HepG2 (cell line): ENCODE results near the gene SLC22A23. TPM values are rescaled to one million over a fixed set of nuclear protein-coding genes. Genes with fewer than 3 reads are reported as not detected.
A peak's percentile ranks its signal among the peaks of the same experiment; 100 is the strongest.

ENCODE experiments used
- FIP1L1 ChIP-seq: fragments of 200-400 bp; formaldehyde crosslinking; IDR thresholded peaks from 2 replicates; pipeline ENCODE4 v1.6.1; 2018; ENCODE audit warnings: low read depth, mild to moderate bottlenecking, low read length, moderate library complexity, borderline replicate concordance; ENCODE audit not compliant: insufficient read depth
- HNF4A ChIP-seq: sonication (generic); formaldehyde crosslinking; IDR thresholded peaks from 2 replicates; pipeline ENCODE4 v1.4.0; 2020; ENCODE audit warnings: missing genetic modification reagents
- MAFG ChIP-seq: sonication (generic); formaldehyde crosslinking; IDR thresholded peaks from 2 replicates; pipeline ENCODE4 v1.5.1; 2020; ENCODE audit warnings: mild to moderate bottlenecking, missing genetic modification reagents
- PAF1 ChIP-seq: IDR thresholded peaks from 2 replicates; pipeline ENCODE4 v1.6.1; 2016; ENCODE audit warnings: missing genetic modification reagents, missing compliant biosample characterization
- SMAD9 ChIP-seq: sonication (generic); formaldehyde crosslinking; IDR thresholded peaks from 2 replicates; pipeline ENCODE4 v1.5.1; 2020; ENCODE audit warnings: mild to moderate bottlenecking, missing genetic modification reagents
- TBL1XR1 ChIP-seq: fragments of 150-350 bp; IDR thresholded peaks from 2 replicates; pipeline ENCODE4 v1.6.1; 2014; ENCODE audit warnings: borderline replicate concordance, low read length; ENCODE audit not compliant: partially characterized antibody
- TCF12 ChIP-seq, 2 experiments: fragments of 450-650 bp in 1 of 2; sonication (generic) in 1 of 2; formaldehyde crosslinking in 1 of 2; IDR thresholded peaks; 2 replicates each; pipeline versions ENCODE4 v1.6.1 to v1.8.0; 2017 to 2022; ENCODE audit warnings: antibody characterized with exemption in 1 of 2, mild to moderate bottlenecking in 1 of 2, missing genetic modification reagents in 1 of 2, moderate library complexity in 1 of 2
- XRCC5 ChIP-seq: fragments of 200-400 bp; formaldehyde crosslinking; optimal IDR thresholded peaks from 2 replicates; pipeline ENCODE3; 2017; ENCODE audit warnings: mild to moderate bottlenecking, low read length
- ZBTB3 ChIP-seq: sonication (generic); formaldehyde crosslinking; IDR thresholded peaks from 2 replicates; pipeline ENCODE4 v1.4.0; 2020; ENCODE audit warnings: low read depth, mild to moderate bottlenecking, moderate library complexity, missing genetic modification reagents, borderline replicate concordance
- ZBTB7B ChIP-seq: sonication (generic); formaldehyde crosslinking; IDR thresholded peaks from 2 replicates; pipeline ENCODE4 v1.4.0; 2020; ENCODE audit warnings: missing genetic modification reagents
- ZNF24 ChIP-seq: fragments of 450-650 bp; IDR thresholded peaks from 2 replicates; pipeline ENCODE4 v1.6.1; 2017; ENCODE audit warnings: antibody characterized with exemption, mild to moderate bottlenecking
- ZNF354B ChIP-seq: sonication (generic); formaldehyde crosslinking; IDR thresholded peaks from 2 replicates; pipeline ENCODE4 v1.8.0; 2022; ENCODE audit warnings: mild to moderate bottlenecking, missing genetic modification reagents
- polyA plus RNA-seq, 8 experiments: library from polyadenylated mRNA; depleted of rRNA in 3 of 8; stranded (reverse) in 7 of 8; unstranded in 1 of 8; fragments of >200 nt; fragmentation: Illumina TruSeq in 4 of 8; extraction: Trizol in 4 of 8; gene quantifications; 2 replicates each; pipeline versions ENCODE4 v1.2.1 to v1.2.3, GENCODE V29; 2011 to 2016; ENCODE audit warnings: low read depth in 4 of 8, missing spikeins in 1 of 8, mixed read lengths in 1 of 8; ENCODE audit not compliant: insufficient read depth in 1 of 8
- total RNA-seq, 5 experiments: library from RNA; depleted of rRNA; stranded (reverse); fragments of >200 nt; fragmentation: Illumina TruSeq; extraction: Trizol; gene quantifications; 2 replicates each; pipeline ENCODE4 v1.2.3, GENCODE V29; 2016; ENCODE audit warnings: low read depth in 1 of 5
- TF ChIP-seq, protein P1 (sequence below): IDR thresholded peaks from 2 replicates; pipeline ENCODE4 v1.6.1; 2016
- TF ChIP-seq, protein P2 (sequence below): sonication (generic); formaldehyde crosslinking; IDR thresholded peaks from 2 replicates; pipeline ENCODE4 v1.5.0; 2020; ENCODE audit warnings: mild to moderate bottlenecking, missing genetic modification reagents
- TF ChIP-seq, protein P3 (sequence below): sonication (generic); formaldehyde crosslinking; IDR thresholded peaks from 2 replicates; pipeline ENCODE4 v1.8.0; 2022; ENCODE audit warnings: missing genetic modification reagents, mild to moderate bottlenecking, borderline replicate concordance
- TF ChIP-seq, protein P4 (sequence below): sonication (generic); formaldehyde crosslinking; conservative IDR thresholded peaks from 2 replicates; pipeline ENCODE4 v1.4.0; 2020; ENCODE audit warnings: missing genetic modification reagents
- TF ChIP-seq, protein P5 (sequence below): sonication (generic); formaldehyde crosslinking; IDR thresholded peaks from 2 replicates; pipeline ENCODE4 v1.4.0; 2020; ENCODE audit warnings: missing genetic modification reagents, borderline replicate concordance
- TF ChIP-seq, protein P6 (sequence below): sonication (generic); formaldehyde crosslinking; IDR thresholded peaks from 2 replicates; pipeline ENCODE4 v1.5.0; 2020; ENCODE audit warnings: mild to moderate bottlenecking, low read depth, missing genetic modification reagents, borderline replicate concordance
- TF ChIP-seq, protein P7 (sequence below): sonication (generic); formaldehyde crosslinking; IDR thresholded peaks from 2 replicates; pipeline ENCODE4 v1.5.0; 2020; ENCODE audit warnings: missing genetic modification reagents, mild to moderate bottlenecking, borderline replicate concordance

SLC22A23 gene
- total and polyA plus RNA-seq, 2 of the 13 experiments (the other 11 are each of a cell fraction or from before 2014, with no cell fraction given), result 11.8 to 17.5 TPM

DNA sequence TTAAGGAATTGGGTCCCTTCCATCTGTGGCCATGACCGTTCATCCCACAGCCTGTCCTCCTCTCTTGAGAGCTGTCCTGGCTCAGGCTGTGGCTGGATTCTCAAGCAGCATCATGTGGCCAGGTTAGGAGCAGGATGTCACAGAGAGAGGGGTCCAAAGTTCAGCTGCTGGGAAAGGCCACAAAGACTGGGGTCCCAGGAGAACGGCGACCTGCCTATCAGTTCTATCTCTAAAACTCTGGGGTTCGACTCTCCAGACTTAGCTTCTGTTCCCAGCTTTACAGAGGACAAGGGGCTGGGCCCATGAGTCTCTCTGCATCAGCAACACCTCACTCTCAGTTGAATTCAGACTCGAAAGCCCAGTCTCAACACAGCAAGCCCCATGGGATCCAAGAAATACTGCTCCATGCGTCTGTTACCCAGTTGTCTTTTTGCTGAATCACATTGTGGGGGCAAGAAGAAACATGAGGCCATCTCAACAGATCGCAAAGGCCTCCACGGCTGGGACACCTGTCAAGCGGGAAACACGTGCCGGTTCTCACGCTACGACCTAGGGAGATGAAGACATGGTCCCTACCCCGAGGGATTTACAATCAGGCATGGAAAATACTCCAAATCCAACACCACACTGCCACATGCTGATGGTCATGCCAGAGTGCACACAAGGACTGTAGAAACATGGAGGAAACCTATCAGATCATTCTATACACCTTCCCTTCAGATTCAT, 95.4 kb downstream of the SLC22A23 start (continued):
- TF ChIP-seq MAFG (CRISPR knock-in tag), result no peak
- no peak for TF ChIP-seq TCF12 (IDR thresholded peaks at IDR 0.05)
- TF ChIP-seq TCF12 (CRISPR knock-in tag; IDR thresholded peaks at IDR 0.05), result no peak
- no peak for TF ChIP-seq ZNF24
- TF ChIP-seq, protein P1, sequence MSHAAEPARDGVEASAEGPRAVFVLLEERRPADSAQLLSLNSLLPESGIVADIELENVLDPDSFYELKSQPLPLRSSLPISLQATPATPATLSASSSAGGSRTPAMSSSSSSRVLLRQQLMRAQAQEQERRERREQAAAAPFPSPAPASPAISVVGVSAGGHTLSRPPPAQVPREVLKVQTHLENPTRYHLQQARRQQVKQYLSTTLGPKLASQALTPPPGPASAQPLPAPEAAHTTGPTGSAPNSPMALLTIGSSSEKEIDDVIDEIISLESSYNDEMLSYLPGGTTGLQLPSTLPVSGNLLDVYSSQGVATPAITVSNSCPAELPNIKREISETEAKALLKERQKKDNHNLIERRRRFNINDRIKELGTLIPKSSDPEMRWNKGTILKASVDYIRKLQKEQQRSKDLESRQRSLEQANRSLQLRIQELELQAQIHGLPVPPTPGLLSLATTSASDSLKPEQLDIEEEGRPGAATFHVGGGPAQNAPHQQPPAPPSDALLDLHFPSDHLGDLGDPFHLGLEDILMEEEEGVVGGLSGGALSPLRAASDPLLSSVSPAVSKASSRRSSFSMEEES, result peak; percentile 89
- TF ChIP-seq XRCC5, result peak; percentile 22
- TF ChIP-seq ZNF354B, result no peak
- TF ChIP-seq, protein P2, sequence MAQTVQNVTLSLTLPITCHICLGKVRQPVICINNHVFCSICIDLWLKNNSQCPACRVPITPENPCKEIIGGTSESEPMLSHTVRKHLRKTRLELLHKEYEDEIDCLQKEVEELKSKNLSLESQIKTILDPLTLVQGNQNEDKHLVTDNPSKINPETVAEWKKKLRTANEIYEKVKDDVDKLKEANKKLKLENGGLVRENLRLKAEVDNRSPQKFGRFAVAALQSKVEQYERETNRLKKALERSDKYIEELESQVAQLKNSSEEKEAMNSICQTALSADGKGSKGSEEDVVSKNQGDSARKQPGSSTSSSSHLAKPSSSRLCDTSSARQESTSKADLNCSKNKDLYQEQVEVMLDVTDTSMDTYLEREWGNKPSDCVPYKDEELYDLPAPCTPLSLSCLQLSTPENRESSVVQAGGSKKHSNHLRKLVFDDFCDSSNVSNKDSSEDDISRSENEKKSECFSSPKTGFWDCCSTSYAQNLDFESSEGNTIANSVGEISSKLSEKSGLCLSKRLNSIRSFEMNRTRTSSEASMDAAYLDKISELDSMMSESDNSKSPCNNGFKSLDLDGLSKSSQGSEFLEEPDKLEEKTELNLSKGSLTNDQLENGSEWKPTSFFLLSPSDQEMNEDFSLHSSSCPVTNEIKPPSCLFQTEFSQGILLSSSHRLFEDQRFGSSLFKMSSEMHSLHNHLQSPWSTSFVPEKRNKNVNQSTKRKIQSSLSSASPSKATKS (CRISPR knock-in tag), result no peak
- peak; percentile 92 for TF ChIP-seq HNF4A (CRISPR knock-in tag)
- TF ChIP-seq, protein P3, sequence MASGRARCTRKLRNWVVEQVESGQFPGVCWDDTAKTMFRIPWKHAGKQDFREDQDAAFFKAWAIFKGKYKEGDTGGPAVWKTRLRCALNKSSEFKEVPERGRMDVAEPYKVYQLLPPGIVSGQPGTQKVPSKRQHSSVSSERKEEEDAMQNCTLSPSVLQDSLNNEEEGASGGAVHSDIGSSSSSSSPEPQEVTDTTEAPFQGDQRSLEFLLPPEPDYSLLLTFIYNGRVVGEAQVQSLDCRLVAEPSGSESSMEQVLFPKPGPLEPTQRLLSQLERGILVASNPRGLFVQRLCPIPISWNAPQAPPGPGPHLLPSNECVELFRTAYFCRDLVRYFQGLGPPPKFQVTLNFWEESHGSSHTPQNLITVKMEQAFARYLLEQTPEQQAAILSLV (CRISPR knock-in tag), result no peak
- no peak for TF ChIP-seq ZBTB3 (CRISPR knock-in tag)
- TF ChIP-seq FIP1L1, result no peak
- TF ChIP-seq PAF1 (CRISPR knock-in tag), result 0 out of 2 replicates have a peak, but pooled peaks have one; percentile 31
- TF ChIP-seq, protein P4, sequence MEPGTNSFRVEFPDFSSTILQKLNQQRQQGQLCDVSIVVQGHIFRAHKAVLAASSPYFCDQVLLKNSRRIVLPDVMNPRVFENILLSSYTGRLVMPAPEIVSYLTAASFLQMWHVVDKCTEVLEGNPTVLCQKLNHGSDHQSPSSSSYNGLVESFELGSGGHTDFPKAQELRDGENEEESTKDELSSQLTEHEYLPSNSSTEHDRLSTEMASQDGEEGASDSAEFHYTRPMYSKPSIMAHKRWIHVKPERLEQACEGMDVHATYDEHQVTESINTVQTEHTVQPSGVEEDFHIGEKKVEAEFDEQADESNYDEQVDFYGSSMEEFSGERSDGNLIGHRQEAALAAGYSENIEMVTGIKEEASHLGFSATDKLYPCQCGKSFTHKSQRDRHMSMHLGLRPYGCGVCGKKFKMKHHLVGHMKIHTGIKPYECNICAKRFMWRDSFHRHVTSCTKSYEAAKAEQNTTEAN (CRISPR knock-in tag), result no peak
- no peak for TF ChIP-seq TBL1XR1
- TF ChIP-seq SMAD9 (CRISPR knock-in tag), result no peak
- TF ChIP-seq, protein P5, sequence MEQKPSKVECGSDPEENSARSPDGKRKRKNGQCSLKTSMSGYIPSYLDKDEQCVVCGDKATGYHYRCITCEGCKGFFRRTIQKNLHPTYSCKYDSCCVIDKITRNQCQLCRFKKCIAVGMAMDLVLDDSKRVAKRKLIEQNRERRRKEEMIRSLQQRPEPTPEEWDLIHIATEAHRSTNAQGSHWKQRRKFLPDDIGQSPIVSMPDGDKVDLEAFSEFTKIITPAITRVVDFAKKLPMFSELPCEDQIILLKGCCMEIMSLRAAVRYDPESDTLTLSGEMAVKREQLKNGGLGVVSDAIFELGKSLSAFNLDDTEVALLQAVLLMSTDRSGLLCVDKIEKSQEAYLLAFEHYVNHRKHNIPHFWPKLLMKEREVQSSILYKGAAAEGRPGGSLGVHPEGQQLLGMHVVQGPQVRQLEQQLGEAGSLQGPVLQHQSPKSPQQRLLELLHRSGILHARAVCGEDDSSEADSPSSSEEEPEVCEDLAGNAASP (CRISPR knock-in tag), result peak; percentile 47; the same call in 1 of the 2 replicates
- TF ChIP-seq, protein P6, sequence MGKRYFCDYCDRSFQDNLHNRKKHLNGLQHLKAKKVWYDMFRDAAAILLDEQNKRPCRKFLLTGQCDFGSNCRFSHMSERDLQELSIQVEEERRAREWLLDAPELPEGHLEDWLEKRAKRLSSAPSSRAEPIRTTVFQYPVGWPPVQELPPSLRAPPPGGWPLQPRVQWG (CRISPR knock-in tag), result no peak
- TF ChIP-seq ZBTB7B (CRISPR knock-in tag), result peak; percentile 65
- TF ChIP-seq, protein P7, sequence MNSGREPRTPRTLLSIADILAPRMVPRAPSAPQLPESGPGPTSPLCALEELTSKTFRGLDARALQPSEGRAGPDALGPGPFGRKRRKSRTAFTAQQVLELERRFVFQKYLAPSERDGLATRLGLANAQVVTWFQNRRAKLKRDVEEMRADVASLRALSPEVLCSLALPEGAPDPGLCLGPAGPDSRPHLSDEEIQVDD (CRISPR knock-in tag), result no peak
